Mammary epithelial cell (primary cell): ENCODE results near the gene GTF2H4.

Source experiments
- CTCF ChIP-seq, 2 donors: IDR thresholded peaks in 1 of 2; conservative IDR thresholded peaks in 1 of 2; 2 replicates each; pipeline ENCODE4 v1.5.1; 2011 to 2012; ENCODE audit warnings: inconsistent platforms in 2 of 2, low read length in 2 of 2, mild to moderate bottlenecking in 2 of 2, control low read depth in 1 of 2, low read depth in 1 of 2; ENCODE audit not compliant: insufficient read depth in 1 of 2; ENCODE audit errors: extremely low read depth in 1 of 2
- EZH2 ChIP-seq: IDR thresholded peaks from 2 replicates; pipeline ENCODE4 v1.6.1; 2012; ENCODE audit warnings: low read length, inconsistent platforms, borderline replicate concordance

GRCh38 chr6:30882204-30882758, 25.7 kb upstream of the GTF2H4 start:
- TF ChIP-seq CTCF (conservative IDR thresholded peaks at IDR 0.05 in 1 of 2, IDR thresholded peaks at IDR 0.05 in 1 of 2; ENCODE audit: extremely low read depth in 1 of 2, insufficient read depth in 1 of 2, low read depth in 1 of 2, low read length in 2 of 2) (no peak), EZH2 (no peak)
